ENCODE data around the gene PDIA2. TPM values are rescaled to one million over a fixed set of nuclear protein-coding genes. Genes with fewer than 3 reads are reported as not detected.

Gene PDIA2
- polyA plus RNA-seq, 2 of the 4 experiments (the other 2 are of a cell fraction): 0.45 to 0.52 TPM

GRCh38 chr16:311725-312124, 28.8 kb downstream of the PDIA2 start:
- no peaks in the 10 kb centered on the region for H3K4me1 ChIP-seq
- no peak overlapping the region for H3K4me3 ChIP-seq
- 92% methylated on average over 15 of the region's 15 CpGs for WGBS (ENCODE audit: missing lambda C conversion rate)
- H3K9me3 ChIP-seq: no peaks in the 10 kb centered on the region
- ATAC-seq: no peak
- H3K27ac ChIP-seq: no peak overlapping the region
- no peak for DNase-seq (ENCODE audit: low read depth in 1 of 2, low spot score in 1 of 2)
- FAIRE-seq: no peak
- ChIA-PET CTCF (interaction anchor here (1.4 kb wide), 1 partner anchor 50 kb away, joined by 5 read pairs; no protein-coding TSS in a partner anchor), POLR2A (no interaction called here)
- no peak overlapping the region for H3K4me2 ChIP-seq
- TF ChIP-seq MYC (IDR thresholded peaks at IDR 0.05; ENCODE audit: borderline replicate concordance, low read length) (no peak), FOSL2 (IDR thresholded peaks at IDR 0.05) (no peak), FOSL2 (CRISPR knock-in tag; IDR thresholded peaks at IDR 0.05) (no peak), TFCP2L1 (CRISPR knock-in tag; IDR thresholded peaks at IDR 0.05) (no peak), CHD2 (IDR thresholded peaks at IDR 0.05; ENCODE audit: low read length, partially characterized antibody) (no peak), USF2 (IDR thresholded peaks at IDR 0.05) (no peak), RARB (CRISPR knock-in tag; IDR thresholded peaks at IDR 0.05) (no peak), SREBF2 (IDR thresholded peaks at IDR 0.05) (no peak), POLR2A (IDR thresholded peaks at IDR 0.05; ENCODE audit: low read length) (no peak), JUN (IDR thresholded peaks at IDR 0.05) (no peak), HEYL (CRISPR knock-in tag; IDR thresholded peaks at IDR 0.05) (no peak), SMC3 (IDR thresholded peaks at IDR 0.05) (no peak), FOSB (CRISPR knock-in tag; IDR thresholded peaks at IDR 0.05) (no peak), ESRRA (IDR thresholded peaks at IDR 0.05; ENCODE audit: borderline replicate concordance, low read length) (no peak), CBX8 (IDR thresholded peaks at IDR 0.05) (no peak), PHF8 (IDR thresholded peaks at IDR 0.05; ENCODE audit: borderline replicate concordance, low read depth) (no peak), JUNB (IDR thresholded peaks at IDR 0.05) (no peak), HES2 (IDR thresholded peaks at IDR 0.05) (no peak)

- Histone ChIP-seq H3K4me1 (no peaks in the 10 kb centered on the region), H3K9me3 (no peaks in the 10 kb centered on the region), H3K4me2 (no peak overlapping the region), H3K27ac (no peak overlapping the region), H3K4me3 (no peak overlapping the region)
- FAIRE-seq: no peak
- WGBS (ENCODE audit: missing lambda C conversion rate): 95% methylated on average over 16 of the region's 16 CpGs
- TF ChIP-seq CEBPB (IDR thresholded peaks at IDR 0.05): no peak
- no peak for TF ChIP-seq CHD4 (IDR thresholded peaks at IDR 0.05; ENCODE audit: borderline replicate concordance)
- no peak for TF ChIP-seq SMC3 (IDR thresholded peaks at IDR 0.05)
- no peak for TF ChIP-seq HOXB5 (CRISPR knock-in tag; IDR thresholded peaks at IDR 0.05)
- no peak for TF ChIP-seq PBX3 (IDR thresholded peaks at IDR 0.05)
- no peak for TF ChIP-seq RCOR1 (IDR thresholded peaks at IDR 0.05; ENCODE audit: low read depth, low read length)
- no peak for TF ChIP-seq BCL3 (IDR thresholded peaks at IDR 0.05)
- TF ChIP-seq TFCP2L1 (CRISPR knock-in tag; IDR thresholded peaks at IDR 0.05): no peak
- TF ChIP-seq EHMT2 (IDR thresholded peaks at IDR 0.05; ENCODE audit: low read depth): no peak
- DNase-seq (ENCODE audit: low read depth in 1 of 2, low spot score in 1 of 2): no peak
- ChIA-PET POLR2A (no interaction called here), CTCF (interaction anchor here (1.3 to 1.7 kb wide), 5 partner anchors 11 to 249 kb away, joined by 3 to 5 read pairs (median 4); no protein-coding TSS in a partner anchor)
- no peak for ATAC-seq
Observed at GRCh38 chr16:314351-314750, 31.4 kb downstream of the PDIA2 start.

Data from A549 (cell line).